GF-D8 (cell line): Measurements from ENCODE around the gene WDR90.

Experiments used
- DNase-seq: peaks from one replicate; lab custom pipeline; 2025; lab: John Stamatoyannopoulos, UW

WDR90 gene

DNA sequence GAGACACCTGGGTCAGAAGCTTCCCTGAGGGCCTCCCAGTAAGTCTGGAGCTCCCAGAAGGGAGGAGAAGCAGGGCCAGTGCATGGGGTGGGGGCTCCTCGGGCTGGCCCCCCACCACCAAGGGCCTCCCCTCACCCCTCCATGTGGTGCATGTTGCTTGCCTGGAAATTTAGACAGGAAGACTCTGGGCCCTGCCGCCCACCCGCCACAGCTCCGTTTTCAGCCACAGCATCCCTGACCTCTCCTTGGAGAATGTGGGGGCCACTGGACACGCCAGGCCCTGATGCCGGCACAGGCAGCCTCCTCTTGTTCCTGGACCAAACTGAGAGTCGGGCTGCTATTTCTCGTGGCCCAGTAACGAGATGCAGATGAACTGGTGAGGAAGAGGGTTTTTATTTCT lies 10.3 kb upstream of the WDR90 start:
- no peak for DNase-seq

DNA sequence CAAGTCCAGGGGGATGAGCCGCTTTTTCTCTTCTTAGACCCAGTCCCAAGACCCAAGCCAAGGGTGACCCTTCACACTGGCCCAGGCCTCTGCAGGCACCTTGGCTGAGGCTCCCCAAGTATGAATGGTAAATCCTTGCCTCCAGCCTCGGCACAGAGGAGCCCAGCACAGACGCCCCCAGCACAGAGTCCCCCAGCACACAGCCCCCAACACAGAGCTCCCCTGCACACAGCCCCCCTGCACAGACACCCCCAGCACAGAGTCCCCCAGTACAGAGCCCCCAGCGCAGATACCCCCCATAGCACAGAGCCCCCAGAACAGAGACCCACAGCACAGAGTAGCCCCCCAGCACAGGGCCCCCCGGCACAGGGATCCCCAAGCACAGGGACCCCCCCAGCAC lies 8.6 kb upstream of the WDR90 start:
- no peak for DNase-seq

DNA sequence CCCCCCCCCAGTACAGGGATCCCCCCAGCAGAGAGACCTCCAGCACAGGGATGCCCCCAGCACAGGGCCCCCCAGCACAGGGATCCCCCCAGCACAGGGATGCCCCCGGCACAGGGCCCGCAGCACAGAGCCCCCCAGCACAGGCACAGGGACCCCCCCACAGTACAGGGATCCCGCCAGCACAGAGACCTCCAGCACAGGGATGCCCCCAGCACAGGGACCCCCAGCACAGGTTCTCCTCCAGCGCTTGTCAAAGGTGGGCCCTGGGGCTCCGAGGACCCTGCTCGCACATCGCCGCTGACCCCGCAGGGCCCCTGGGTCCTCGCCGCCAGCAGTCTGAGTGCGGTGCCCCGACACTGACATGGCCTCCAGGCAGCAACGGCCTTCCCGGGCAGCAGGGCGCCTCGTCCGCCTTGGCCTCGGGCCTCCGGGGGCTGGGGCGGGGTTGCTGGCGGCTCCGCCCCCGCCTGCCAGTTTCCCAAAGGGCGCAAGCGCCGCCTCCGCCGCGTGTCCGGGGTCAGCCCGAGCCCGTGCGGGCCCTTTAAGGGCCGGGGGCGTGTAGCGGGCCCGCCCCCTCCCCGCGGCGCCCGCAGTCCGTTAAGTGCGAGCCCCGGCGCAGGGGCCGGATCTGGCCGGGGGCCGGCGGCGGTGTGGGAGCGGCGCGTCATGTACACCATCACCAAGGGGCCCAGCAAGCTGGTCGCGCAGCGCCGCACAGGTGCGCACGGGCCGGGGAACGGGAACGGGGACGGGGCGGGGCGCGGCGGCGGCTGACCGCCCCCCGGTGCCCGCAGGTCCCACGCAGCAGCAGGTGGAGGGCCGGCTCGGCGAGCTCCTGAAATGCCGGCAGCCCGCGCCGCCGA lies 7.6 kb upstream of the WDR90 start, which contains the start of gene MCRIP2:
TSS of gene MCRIP2 (plus strand) at position 503 of the 863 bp plus-strand sequence. CDS start at position 667, 164 bp downstream.
- DNase-seq: peak; percentile 70

DNA sequence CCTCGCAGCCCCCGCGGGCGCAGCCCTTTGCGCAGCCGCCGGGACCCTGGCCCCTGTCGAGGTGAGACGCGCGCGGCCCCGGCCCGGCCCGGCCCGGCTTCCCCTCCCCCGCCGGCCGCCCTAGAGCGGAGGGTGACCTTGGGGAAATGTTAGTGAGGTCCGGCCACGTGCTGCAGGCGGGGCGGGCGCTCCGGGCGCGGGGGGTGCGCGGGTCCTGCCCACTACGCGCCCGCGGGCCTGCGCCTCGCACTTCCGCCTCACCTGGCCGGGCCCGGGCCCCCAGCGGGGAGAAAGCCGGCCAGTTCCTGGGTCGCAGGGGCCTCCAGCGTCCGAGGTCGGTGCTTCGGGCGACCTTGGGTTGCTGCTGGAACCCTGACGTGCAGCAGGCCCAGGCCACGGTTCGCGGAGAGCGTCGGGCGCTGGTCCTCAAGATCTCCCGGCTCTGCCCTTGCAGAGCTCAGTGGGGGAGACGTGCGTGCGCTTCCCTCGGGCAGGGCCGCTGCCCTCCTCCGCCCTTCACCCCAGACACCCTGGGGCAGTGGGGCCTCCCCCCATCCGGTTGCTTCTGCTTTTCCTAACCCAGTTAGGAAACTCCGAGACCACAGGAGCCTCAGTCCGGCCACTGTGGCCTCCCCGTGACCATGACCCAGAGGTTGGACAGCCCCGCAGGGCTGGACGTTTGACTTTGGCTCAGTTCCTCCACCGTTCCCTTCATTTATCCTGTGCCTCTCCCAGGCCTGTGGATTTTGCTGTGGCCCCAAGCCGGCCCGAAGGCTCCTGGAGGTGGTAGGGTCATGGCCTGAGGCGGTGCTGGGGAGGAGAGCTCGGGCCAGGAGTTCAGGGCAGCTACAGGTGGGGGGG lies 6.7 kb upstream of the WDR90 start:
- peak; percentile 15 for DNase-seq

DNA sequence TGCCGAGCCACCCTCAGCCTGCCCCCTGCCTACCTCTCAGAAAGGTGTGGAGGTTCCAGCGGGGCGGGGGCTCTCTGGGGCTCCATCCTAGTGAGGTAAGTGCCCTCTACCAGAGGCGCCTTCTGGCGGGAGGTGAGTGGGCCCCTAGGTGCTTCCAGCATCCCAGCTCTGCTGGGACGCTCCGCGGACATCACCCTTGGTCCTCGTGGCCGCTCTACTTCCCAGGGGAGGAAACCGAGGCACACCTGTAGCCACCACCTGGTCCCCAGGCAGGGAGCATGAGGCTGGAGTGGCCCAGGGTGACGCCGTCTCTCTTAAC lies 6.2 kb upstream of the WDR90 start:
- no peak for DNase-seq

DNA sequence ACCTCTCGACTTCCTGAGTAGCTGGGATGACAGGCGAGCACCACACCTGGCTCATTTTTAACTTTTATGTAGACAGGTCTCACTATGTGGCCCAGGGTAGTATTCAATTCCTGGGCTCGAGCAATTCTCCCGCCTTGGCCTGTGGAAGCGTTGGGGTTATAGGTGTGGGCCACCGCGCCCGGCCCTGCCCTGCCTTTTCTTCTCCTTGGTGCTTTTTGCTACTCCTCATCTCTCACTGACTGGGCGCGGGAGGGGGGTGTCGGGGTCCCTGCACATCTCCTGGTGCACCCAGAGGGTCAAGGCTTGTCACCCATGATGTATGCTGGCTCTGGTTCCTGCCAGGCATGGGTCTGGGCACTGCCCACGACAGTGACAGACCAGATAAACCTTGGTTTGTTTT lies 4.6 kb upstream of the WDR90 start:
- no peak for DNase-seq

DNA sequence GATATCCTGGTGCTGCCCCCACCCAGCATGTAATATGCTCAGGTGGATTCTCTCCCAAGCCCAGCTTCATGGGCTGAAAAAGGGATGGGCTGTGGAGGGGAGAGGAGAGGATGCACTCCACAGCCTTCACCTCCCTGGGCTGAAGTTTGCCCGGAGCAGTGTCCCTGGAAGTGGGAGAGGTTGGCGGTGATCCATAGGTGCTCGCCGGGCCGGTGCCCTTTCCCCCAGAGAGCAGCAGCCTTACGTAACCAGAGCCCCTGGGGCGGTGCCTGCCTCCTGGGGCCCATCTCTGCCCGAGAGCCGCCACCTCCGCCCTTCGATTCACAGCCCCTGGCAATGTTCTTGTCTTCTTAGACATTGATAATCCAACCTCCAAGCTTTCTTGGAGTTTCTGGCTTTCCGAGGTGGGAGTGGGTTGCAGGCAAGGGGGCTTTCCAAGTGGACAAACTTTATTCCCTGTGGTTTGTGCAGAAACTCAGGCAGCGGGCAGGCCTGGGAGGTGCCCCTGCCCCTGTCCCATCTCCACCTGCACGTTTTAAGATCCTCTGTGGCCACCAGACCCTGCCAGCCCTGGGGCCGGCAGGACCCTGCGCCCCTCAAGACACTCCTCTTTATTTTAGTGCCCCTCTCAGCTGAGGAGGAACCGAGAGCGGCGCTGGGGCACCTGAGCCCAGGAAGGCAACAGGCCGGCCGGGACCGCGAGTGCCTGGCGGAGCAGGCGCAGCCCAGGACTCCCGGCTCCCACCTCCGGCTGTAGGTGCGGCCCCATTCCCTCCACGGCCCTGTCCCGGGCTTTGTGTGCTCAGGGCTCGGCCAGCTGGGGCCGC lies 3.1 kb upstream of the WDR90 start:
- no peak for DNase-seq

DNA sequence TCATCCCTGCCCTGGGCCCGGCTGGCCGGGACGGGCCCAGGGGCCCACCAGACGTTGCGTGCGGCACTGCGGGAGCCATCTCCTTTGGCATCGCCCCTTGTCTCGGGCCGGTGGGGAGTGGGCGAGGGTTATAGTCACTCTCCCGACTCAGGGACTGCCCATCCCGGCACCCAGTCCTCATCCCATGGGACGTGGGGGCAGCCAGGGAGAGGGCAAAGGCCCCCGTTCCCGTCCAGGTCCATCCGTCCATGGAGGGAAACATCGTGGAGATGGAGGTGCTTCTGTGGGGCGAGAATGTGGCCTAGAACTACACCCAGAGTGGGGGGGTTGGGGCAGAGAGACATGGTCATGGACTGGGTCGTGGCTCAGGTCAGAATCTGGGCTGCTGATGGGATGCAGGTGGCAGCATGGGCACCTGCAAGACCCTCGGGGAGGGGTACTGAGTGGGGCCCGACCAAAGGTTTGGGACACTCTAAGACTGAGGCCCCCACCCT lies 2.4 kb upstream of the WDR90 start:
- DNase-seq: no peak

DNA sequence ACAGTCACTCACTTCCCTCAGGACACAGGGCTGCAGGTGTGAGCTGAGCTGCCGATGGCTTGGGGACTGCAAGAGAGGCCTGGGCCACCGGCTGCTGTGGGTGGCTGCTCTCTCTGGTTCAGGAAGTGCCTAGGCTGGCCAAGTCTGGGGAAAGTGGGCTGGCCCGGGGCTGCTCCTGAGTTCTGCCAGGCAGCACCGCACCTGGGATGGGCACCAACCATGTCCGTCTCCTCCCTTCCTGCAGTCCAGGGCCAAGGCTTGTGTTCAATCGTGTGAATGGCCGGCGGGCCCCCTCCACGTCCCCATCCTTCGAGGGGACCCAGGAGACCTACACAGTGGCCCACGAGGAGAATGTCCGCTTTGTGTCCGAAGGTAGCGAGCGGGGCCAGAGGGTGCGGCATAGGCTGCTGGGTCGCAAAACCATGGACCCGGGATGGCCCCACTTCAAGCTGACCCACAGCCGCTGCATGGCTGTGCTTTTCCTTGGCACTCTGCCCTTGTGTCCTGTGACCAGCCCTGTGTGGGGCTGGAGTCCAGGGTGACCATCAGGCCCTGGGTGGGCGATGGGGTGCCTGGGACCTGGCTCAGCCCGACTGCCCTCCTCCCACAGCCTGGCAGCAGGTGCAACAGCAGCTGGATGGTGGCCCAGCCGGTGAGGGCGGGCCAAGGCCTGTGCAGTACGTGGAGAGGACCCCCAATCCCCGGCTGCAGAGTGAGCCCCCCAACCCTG lies 1.8 kb upstream of the WDR90 start:
- no peak for DNase-seq

DNA sequence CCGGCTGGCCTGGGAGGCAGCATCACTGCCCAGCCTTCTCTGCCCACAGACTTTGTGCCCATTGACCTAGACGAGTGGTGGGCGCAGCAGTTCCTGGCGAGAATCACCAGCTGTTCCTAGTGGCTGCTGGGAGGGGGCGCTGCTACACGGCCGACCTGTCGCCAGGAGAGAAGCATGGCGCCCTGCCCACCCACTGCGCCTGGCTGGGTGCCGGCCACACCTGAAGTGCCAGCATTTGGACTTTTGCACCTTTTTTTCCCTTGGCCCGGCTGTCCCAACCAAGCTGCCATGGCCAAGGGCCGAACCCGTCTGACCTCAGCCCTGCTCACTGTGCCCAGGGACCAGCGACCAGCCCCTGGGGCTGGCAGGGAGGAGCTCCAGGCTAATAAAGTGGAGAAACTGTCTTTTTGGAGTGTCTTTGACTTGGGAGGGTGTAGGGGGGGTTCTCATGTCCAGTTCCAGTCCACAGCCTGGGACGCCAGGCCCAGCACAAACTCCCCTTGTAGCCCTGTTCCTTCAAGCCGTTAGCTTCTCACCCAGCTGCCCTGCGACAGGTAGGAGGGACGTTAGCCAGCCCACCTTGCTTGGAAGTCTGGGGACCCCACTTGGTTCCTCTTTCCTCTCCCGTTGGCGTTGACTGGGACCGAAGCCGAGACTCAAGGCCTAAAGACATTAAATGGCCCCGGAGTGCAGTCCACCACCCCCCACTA lies 939 bp upstream of the WDR90 start:
- DNase-seq: peak; percentile 17

DNA sequence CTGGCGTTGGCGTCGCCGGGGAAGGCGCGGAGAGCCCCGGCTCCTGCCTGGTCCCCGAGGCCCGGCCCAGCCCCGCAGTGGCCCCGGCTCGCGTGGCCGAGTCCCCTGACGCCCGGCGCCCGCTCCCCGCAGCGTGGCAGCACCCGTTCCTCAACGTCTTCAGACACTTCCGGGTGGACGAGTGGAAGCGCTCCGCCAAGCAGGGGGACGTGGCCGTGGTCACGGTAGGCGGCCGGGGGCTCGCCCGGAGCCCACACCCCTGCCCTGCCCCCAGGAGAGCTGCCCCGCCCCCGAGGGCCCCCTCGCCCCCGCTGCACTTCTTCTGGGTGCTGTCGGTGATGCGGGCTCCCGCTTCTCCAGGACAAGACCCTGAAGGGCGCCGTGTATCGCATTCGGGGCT lies 466 bp downstream of the WDR90 start:
- DNase-seq: no peak

DNA sequence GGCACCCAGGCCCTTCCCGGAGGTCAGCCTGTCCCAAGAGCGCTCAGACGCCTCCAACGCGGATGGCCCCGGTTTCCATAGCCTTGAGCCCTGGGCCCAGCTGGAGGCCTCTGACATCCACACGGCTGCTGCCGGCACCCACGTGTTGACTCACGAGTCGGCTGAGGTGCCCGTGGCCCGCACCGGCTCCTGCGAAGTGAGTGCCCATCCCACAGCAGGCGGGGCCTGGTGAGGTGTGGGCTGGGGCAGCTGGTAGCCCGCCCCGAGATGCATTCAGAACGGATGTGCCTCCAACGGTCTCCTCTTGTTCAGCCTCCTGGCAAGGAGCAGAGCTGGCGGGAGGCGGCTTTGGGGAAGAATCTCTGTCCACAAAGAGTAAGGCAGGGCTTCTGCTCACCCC lies 2.7 kb downstream of the WDR90 start:
- no peak for DNase-seq

DNA sequence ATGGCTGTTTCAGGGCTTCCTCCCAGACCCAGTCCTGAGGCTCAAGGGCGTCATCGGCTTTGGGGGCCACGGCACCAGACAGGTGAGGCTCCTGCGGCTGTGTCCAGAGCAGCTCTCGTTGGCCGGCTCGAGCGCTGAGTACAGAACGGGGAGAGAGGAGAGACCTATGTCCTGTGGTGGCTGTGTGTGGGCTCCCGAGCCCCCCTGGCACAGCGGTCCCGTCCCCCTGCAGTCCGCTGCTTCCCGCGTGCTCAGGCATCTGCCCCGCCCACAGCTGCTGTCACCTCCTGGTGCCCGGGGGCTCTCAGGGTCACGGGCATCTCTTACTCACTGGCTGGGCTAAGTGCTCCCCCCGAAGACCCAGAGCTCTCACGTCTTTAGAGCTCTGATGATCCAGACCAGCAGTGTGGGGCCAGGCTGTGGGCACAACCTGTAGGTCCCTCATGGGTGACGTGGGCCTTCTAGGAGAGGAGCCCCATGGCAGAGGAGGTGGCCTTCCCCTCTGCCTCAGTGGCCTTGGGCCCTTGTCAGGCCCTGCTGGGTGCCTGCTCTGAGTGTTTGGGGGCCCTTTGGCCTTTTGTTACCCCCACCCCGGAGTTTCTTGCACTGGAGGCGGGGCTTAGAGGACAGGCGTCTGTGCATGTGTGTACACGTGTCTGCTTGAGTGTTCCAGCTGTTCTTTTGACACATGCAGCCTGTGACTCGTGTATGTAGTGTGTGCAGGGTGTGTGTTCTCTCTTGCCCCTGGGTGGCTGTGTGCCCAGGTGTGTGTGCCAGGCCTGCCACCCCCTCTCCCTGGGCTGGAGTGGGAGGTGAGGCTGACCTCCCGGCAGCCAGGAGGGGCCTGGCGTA lies 3.5 kb downstream of the WDR90 start:
- DNase-seq: no peak

DNA sequence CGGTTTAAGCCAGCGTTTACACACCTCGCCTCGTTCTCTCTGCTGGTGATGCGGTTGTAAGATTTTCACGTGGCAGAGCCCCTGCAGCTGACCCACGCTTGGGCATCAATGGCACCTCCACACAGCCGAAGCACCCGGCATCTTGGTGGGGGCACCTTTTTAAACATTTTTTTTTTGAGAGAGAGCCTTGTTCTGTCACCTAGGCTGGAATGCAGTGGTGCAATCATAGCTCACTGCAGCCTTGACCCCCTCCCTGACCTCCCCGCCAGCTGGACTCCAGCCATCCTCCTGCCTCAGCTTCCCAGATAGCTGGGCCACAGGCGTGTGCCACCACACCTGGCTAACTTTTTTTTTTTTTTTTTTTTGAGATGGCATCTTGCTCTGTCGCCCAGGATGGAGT lies 4.9 kb downstream of the WDR90 start:
- DNase-seq: no peak

DNA sequence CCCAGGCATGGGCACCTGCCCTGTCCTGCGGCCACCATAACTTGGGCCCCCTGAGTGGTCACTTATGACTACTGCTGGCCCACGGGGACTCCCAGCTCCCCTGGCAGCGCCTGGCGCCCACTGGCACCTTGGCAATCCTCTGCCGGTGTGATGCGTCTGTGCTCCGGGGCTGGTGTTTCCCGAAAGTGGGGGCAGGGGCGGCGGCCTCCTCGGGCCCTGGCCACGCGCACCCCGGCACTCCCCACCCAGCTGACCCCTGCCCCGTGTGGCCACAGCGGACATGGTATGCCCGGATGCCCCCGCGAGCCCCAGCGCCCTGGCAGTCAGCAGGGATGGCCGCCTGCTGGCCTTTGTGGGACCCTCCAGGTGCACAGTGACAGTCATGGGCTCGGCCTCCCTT lies 8.3 kb downstream of the WDR90 start:
- no peak for DNase-seq

DNA sequence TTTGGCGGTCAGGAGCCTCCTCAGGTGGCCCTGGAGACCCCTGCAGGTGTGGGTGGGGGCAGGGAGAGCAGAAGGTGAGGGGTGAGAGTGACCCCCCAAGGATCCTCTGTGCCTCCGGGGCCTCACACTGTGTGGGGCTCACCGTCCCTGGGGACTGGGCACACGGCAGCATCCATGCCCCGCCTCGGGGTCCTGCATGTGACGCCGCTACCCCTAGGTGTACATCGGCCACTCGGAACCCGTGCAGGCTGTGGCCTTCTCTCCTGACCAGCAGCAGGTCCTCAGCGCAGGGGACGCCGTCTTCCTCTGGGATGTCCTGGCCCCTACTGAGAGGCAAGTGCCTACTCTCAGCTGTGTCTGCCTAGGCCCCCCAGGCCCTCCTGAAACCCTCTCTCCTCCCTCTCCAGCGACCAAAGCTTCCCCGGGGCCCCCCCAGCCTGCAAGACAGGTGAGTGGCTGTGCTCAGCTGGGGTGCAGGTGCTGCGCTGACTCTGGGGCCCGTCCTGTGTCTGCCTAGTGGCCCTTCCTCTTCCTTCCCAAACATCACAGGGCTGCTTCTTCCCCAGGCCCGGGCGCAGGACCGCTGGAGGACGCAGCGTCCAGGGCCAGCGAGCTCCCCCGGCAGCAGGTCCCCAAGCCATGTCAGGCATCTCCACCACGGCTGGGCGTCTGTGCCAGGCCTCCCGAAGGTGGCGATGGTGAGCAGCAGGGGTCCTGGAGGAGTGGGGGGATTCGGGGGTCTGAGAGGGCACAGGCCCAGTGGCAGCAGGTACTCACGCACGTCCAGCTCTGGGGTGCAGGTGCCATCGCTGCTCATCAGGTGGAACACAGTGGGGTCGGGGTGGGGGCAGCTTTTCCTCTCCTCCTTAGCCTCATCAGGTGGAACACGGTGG lies 9.8 kb downstream of the WDR90 start:
- DNase-seq: no peak

DNA sequence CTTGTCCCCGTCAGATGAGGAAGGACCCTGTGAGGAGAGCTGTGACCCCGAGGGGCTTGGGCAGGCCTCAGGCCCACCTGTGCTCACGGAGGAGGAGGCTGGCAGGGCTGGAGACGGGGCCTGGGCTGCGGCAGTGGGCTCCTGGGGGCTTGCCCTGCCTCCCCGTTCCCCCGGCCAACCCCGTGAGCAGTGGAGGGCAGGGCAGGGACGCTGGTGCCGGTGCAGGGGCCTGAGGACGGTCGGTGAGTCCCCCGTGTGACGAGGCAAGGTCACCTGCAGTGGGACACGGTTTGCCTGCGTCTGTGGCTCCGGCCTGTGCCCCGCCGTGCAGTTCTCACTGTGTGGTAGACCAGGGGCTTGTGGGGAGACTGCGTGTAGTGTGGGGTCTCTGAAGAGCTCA lies 10.5 kb downstream of the WDR90 start:
- DNase-seq: no peak

DNA sequence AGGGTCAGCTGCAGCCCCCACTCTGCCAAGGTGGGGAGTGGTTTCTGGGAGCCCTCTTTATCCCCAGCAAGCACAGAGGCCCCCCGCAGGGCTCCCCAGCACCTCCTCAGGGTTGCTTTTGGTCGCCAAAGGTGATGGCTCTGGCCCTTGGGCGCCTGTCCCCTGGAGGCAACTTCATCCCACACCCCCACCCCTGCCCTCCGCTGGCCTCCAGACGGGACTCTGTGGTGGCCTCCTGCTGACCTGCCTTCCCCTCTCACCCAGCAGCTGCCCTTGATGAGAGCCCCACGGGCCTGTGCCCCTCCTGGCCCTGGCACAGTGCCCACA lies 10.9 kb downstream of the WDR90 start:
- DNase-seq: no peak
